Endothelial cell of umbilical vein (primary cell): ENCODE measurements around the gene BLOC1S2. TPM values are rescaled to one million over a fixed set of nuclear protein-coding genes. Genes with fewer than 3 reads are reported as not detected.

Source experiments
- BruUV-seq: library from RNA; stranded (reverse); fragments of 400-500 nt; replicated peaks from 2 replicates; lab custom pipeline; 2021; lab: Mats Ljungman, UMichigan
- CTCF ChIA-PET: fragments of 300-600, 350-600 bp; sonication (Branson Sonifier 250); formaldehyde crosslinking; loops from one replicate; lab custom pipeline; 2021; ENCODE audit warnings: antibody characterized with exemption, inconsistent platforms; lab: Charles Lee
- POLR2A ChIA-PET: fragments of 300-600, 350-600 bp; sonication (Branson Sonifier 250); formaldehyde crosslinking; loops from one replicate; lab custom pipeline; 2021; ENCODE audit warnings: antibody characterized with exemption, inconsistent platforms; lab: Charles Lee
- DNase-seq: peaks from one replicate; pipeline ENCODE4 v3.0.0-alpha.2; 2011; ENCODE audit warnings: low read depth, low spot score
- FAIRE-seq: peaks from 2 replicates; lab custom pipeline; 2011; peaks lifted over from hg19 to GRCh38; lab: Jason Lieb, UNC
- H2AFZ ChIP-seq: 2 replicates; pipeline ENCODE4 v1.6.0; 2012; ENCODE audit warnings: low read depth, low read length, control low read depth, inconsistent platforms
- H3K27ac ChIP-seq: 2 replicates; pipeline ENCODE4 v1.5.1; 2011; ENCODE audit warnings: low read depth, mild to moderate bottlenecking, control low read depth, low read length, moderate library complexity; ENCODE audit not compliant: insufficient read depth
- H3K27me3 ChIP-seq, 2 experiments: 2 replicates each; pipeline versions ENCODE4 v1.6.0 to v1.6.1; 2011; ENCODE audit warnings: low read length in 2 of 2, mixed read lengths in 1 of 2; ENCODE audit not compliant: control insufficient read depth in 2 of 2, insufficient read depth in 2 of 2
- H3K36me3 ChIP-seq, 2 experiments: 2 replicates in 1 of 2; 3 replicates in 1 of 2; pipeline ENCODE4 v1.5.1; 2011; ENCODE audit warnings: low read length in 2 of 2, mild to moderate bottlenecking in 1 of 2, moderate library complexity in 1 of 2; ENCODE audit not compliant: control insufficient read depth in 2 of 2, insufficient read depth in 2 of 2; ENCODE audit errors: extremely low read depth in 1 of 2
- H3K4me1 ChIP-seq: 3 replicates; pipeline ENCODE4 v1.5.1; 2011; ENCODE audit warnings: mild to moderate bottlenecking, low read length; ENCODE audit not compliant: control insufficient read depth, insufficient read depth; ENCODE audit errors: extremely low read depth
- H3K4me2 ChIP-seq: 2 replicates; pipeline ENCODE4 v1.6.1; 2011; ENCODE audit warnings: low read length, control low read depth, mixed read lengths; ENCODE audit not compliant: insufficient read depth
- H3K4me3 ChIP-seq, 3 experiments: fragments of 200-600 bp in 1 of 3; sonication (generic), shearing (Covaris generic) in 1 of 3; replicated peaks in 1 of 3; 2 replicates each; pipeline ENCODE4 v1.5.1; 2011 to 2016; ENCODE audit warnings: control low read depth in 3 of 3, low read length in 3 of 3, mild to moderate bottlenecking in 2 of 3, inconsistent platforms in 1 of 3, low read depth in 1 of 3, moderate library complexity in 1 of 3; ENCODE audit not compliant: insufficient read depth in 1 of 3
- H3K79me2 ChIP-seq: 2 replicates; pipeline ENCODE4 v1.6.0; 2012; ENCODE audit warnings: low read length, inconsistent platforms; ENCODE audit not compliant: control insufficient read depth, insufficient read depth
- H3K9ac ChIP-seq: replicated peaks from 2 replicates; pipeline ENCODE3; 2011; ENCODE audit warnings: low read length, control low read depth; ENCODE audit not compliant: insufficient read depth; ENCODE audit errors: extremely low read depth
- H3K9me1 ChIP-seq: replicated peaks from 3 replicates; pipeline ENCODE4 v1.6.0; 2011; ENCODE audit warnings: mild to moderate bottlenecking, low read length; ENCODE audit not compliant: control insufficient read depth, insufficient read depth; ENCODE audit errors: extremely low read depth
- H3K9me3 ChIP-seq: replicated peaks from 2 replicates; pipeline ENCODE4 v1.5.1; 2012; ENCODE audit warnings: low read length, inconsistent platforms; ENCODE audit not compliant: control insufficient read depth, insufficient read depth
- H4K20me1 ChIP-seq: replicated peaks from 2 replicates; pipeline ENCODE3; 2011; ENCODE audit warnings: mild to moderate bottlenecking, low read length; ENCODE audit not compliant: control insufficient read depth, insufficient read depth; ENCODE audit errors: extremely low read depth
- CTCF ChIP-seq, 2 donors: IDR thresholded peaks; 1 replicate in 1 of 2; 2 replicates in 1 of 2; pipeline ENCODE4 v1.5.1; 2011; ENCODE audit warnings: low read length in 2 of 2, mild to moderate bottlenecking in 2 of 2, moderate library complexity in 2 of 2, control low read depth in 1 of 2, inconsistent platforms in 1 of 2, low read depth in 1 of 2; ENCODE audit not compliant: insufficient read depth in 1 of 2; ENCODE audit errors: extremely low read depth in 1 of 2
- EZH2 ChIP-seq: IDR thresholded peaks from 2 replicates; pipeline ENCODE4 v1.6.1; 2012; ENCODE audit warnings: borderline replicate concordance, low read depth, mild to moderate bottlenecking, moderate library complexity, low read length, inconsistent platforms; ENCODE audit not compliant: severe bottlenecking
- FOS ChIP-seq: IDR thresholded peaks from 2 replicates; pipeline ENCODE4 v1.6.1; 2011; ENCODE audit warnings: mild to moderate bottlenecking, low read length, moderate library complexity, borderline replicate concordance; ENCODE audit not compliant: insufficient read depth
- GATA2 ChIP-seq: IDR thresholded peaks from 2 replicates; pipeline ENCODE4 v1.7.0; 2011; ENCODE audit warnings: low read depth, mild to moderate bottlenecking, moderate library complexity, mixed read lengths, low read length; ENCODE audit not compliant: insufficient read length, insufficient read depth
- JUN ChIP-seq: IDR thresholded peaks from 2 replicates; pipeline ENCODE4 v1.6.1; 2011; ENCODE audit warnings: borderline replicate concordance, low read depth; ENCODE audit not compliant: insufficient read length, insufficient read depth
- MAX ChIP-seq: IDR thresholded peaks from 2 replicates; pipeline ENCODE4 v1.6.1; 2011; ENCODE audit not compliant: insufficient read depth, insufficient read length
- MYC ChIP-seq: IDR thresholded peaks from one replicate; pipeline ENCODE4 v1.6.1; 2011; ENCODE audit warnings: mild to moderate bottlenecking, low read depth, low read length
- POLR2A ChIP-seq: IDR thresholded peaks from 2 replicates; pipeline ENCODE4 v1.6.1; 2012; ENCODE audit warnings: low read depth, mild to moderate bottlenecking, control low read depth, low read length
- POLR2AphosphoS5 ChIP-seq: IDR thresholded peaks from 2 replicates; pipeline ENCODE4 v1.6.1; 2012; ENCODE audit warnings: low read depth, mild to moderate bottlenecking, control low read depth, low read length, moderate library complexity; ENCODE audit not compliant: insufficient read depth
- dilution Hi-C: fragments of 300-500 bp; cut with MboI; formaldehyde crosslinking; loops from one replicate; pipeline ENCODE4 v1.15.0; 2019; ENCODE audit warnings: low sequenced_read_pairs; ENCODE audit not compliant: extremely low pct_ligation_motif_present
- intact Hi-C: fragments of 100-400 bp; cut with micrococcal nuclease; formaldehyde crosslinking; loops from one replicate; pipeline ENCODE4 v1.10.0; 2022
- polyA plus RNA-seq, 4 experiments: library from polyadenylated mRNA; depleted of rRNA in 3 of 4; stranded (reverse) in 3 of 4; unstranded in 1 of 4; fragments of >200 nt; gene quantifications; 2 replicates each; pipeline versions ENCODE4 v1.2.1 to v1.2.3, GENCODE V29; 2011 to 2012; ENCODE audit warnings: missing spikeins in 1 of 4
- total RNA-seq: library from RNA; stranded (reverse); gene quantifications from 2 replicates; pipeline ENCODE4 v1.2.3, GENCODE V29; 2021

The BLOC1S2 gene
- total and polyA plus RNA-seq, 2 donors (not counting 3 experiments of a cell fraction or from before 2014, with no cell fraction given), result 18.7 to 45.9 TPM

GRCh38 chr10:100239851-100240250, 46.6 kb downstream of the BLOC1S2 start:
- DNase-seq (no peak), FAIRE-seq (no peak)
- Histone ChIP-seq H2AFZ (no peak overlapping the region), H3K27me3 (no peaks in the 10 kb centered on the region), H4K20me1 (no peaks in the 10 kb centered on the region), H3K9ac (no peak overlapping the region), H3K4me2 (no peak overlapping the region), H3K4me3 (no peak overlapping the region), H3K27ac (no peak overlapping the region), H3K9me3 (no peaks in the 10 kb centered on the region), H3K36me3 (peaks cover 5 to 10% of the 10 kb centered on the region in 2 experiments), H3K9me1 (no peaks in the 10 kb centered on the region), H3K79me2 (no peaks in the 10 kb centered on the region), H3K4me1 (no peaks in the 10 kb centered on the region)
- no TSS peak for BruUV-seq
- ChIA-PET POLR2A (no interaction called here), CTCF (interaction anchor here (0.7 to 6.1 kb wide), 4 partner anchors 8 to 394 kb away, joined by 3 to 58 read pairs (median 4); no protein-coding TSS in a partner anchor)
- dilution Hi-C loops (no loop called here), intact Hi-C loops (loop anchor here (1.0 kb wide), 1 partner anchor 394 kb away; no protein-coding TSS in a partner anchor)
- TF ChIP-seq MAX (no peak), POLR2AphosphoS5 (no peak), GATA2 (no peak), EZH2 (no peak), CTCF (IDR thresholded peaks at IDR 0.05; ENCODE audit: extremely low read depth in 1 of 2, insufficient read depth in 1 of 2, low read depth in 1 of 2, low read length in 2 of 2) (no peak), JUN (no peak), FOS (no peak), MYC (no peak), POLR2A (no peak)
